Cardiac muscle cell (in vitro differentiated cells and primary cell): ENCODE data around the gene TMA7B. TPM values are rescaled to one million over a fixed set of nuclear protein-coding genes. Genes with fewer than 3 reads are reported as not detected.

Experiments used
- DNase-seq, 2 donors: peaks; one replicate each; pipeline versions ENCODE4 v3.0.0 to v3.0.0-alpha.2; 2010 to 2017; ENCODE audit warnings: low read depth in 1 of 2, low spot score in 1 of 2
- H3K27ac ChIP-seq: fragments of 200-600 bp; sonication (generic); 2 replicates; pipeline ENCODE4 v1.5.1; 2016
- H3K27me3 ChIP-seq: fragments of 200-600 bp; sonication (generic); 2 replicates; pipeline ENCODE4 v1.6.0; 2016; ENCODE audit warnings: control low read depth
- H3K36me3 ChIP-seq: fragments of 200-600 bp; sonication (generic); 2 replicates; pipeline ENCODE4 v1.5.1; 2016; ENCODE audit warnings: control low read depth
- H3K4me1 ChIP-seq: fragments of 200-600 bp; sonication (generic); 2 replicates; pipeline ENCODE4 v1.8.1; 2017; ENCODE audit warnings: low read depth, mild to moderate bottlenecking, mixed run types
- H3K4me3 ChIP-seq: fragments of 200-600 bp; sonication (generic); 2 replicates; pipeline ENCODE4 v1.5.1; 2016; ENCODE audit warnings: mild to moderate bottlenecking
- H3K9me3 ChIP-seq: fragments of 200-600 bp; sonication (generic); 2 replicates; pipeline ENCODE4 v1.5.1; 2017; ENCODE audit warnings: low read depth, mild to moderate bottlenecking, control low read depth
- CTCF ChIP-seq: IDR thresholded peaks from 2 replicates; pipeline ENCODE4 v1.5.1; 2012; ENCODE audit warnings: low read depth, mild to moderate bottlenecking, low read length
- polyA plus RNA-seq: library from polyadenylated mRNA; unstranded; fragments of >200 nt; fragmentation: Nextera tagmentation; extraction: Ambion mirVana; gene quantifications from 2 replicates; pipeline ENCODE4 v1.2.1, GENCODE V29; 2016
- total RNA-seq: library from RNA; depleted of rRNA; stranded (reverse); fragments of >200 nt; gene quantifications from 2 replicates; pipeline ENCODE4 v1.2.3, GENCODE V29; 2016

Gene TMA7B
- total and polyA plus RNA-seq, 2 experiments from 2014 or later = not detected

- Histone ChIP-seq H3K36me3 (no peaks in the 10 kb centered on the region), H3K9me3 (no peaks in the 10 kb centered on the region), H3K4me1 (peaks cover 14% of the 10 kb centered on the region), H3K27ac (no peak overlapping the region), H3K4me3 (no peak overlapping the region), H3K27me3 (peaks cover 15% of the 10 kb centered on the region)
- no peak for DNase-seq
- TF ChIP-seq CTCF = no peak
These were observed 49.1 kb downstream of the TMA7B start for GRCh38 chr22:40009292-40009774.

GRCh38 chr22:40009951-40010671 lies 49.9 kb downstream of the TMA7B start:
- H3K4me3 ChIP-seq = no peak overlapping the region
- no peak for TF ChIP-seq CTCF
- H3K27me3 ChIP-seq = peaks cover 15% of the 10 kb centered on the region
- peaks cover 12% of the 10 kb centered on the region for H3K4me1 ChIP-seq
- no peak overlapping the region for H3K27ac ChIP-seq
- no peaks in the 10 kb centered on the region for H3K9me3 ChIP-seq
- no peak for DNase-seq
- no peaks in the 10 kb centered on the region for H3K36me3 ChIP-seq

GRCh38 chr22:40010746-40011145 lies 50.5 kb downstream of the TMA7B start:
- H3K4me3 ChIP-seq = no peak overlapping the region
- no peaks in the 10 kb centered on the region for H3K36me3 ChIP-seq
- peaks cover 12% of the 10 kb centered on the region for H3K4me1 ChIP-seq
- no peaks in the 10 kb centered on the region for H3K9me3 ChIP-seq
- DNase-seq = no peak
- peaks cover 15% of the 10 kb centered on the region for H3K27me3 ChIP-seq
- no peak overlapping the region for H3K27ac ChIP-seq
- TF ChIP-seq CTCF = no peak

Other genes with a start within 250 kb of the TMA7B start
- gene ENTHD1, start 66.6 kb upstream of the TMA7B start, total RNA-seq = not detected in 2 replicates
- gene ENTHD1, start 66.6 kb upstream of the TMA7B start, polyA plus RNA-seq = not detected in 2 replicates
- gene GRAP2, start 59.3 kb upstream of the TMA7B start, total RNA-seq = 0.09 and 0.32 TPM in 2 replicates
- gene GRAP2, start 59.3 kb upstream of the TMA7B start, polyA plus RNA-seq = 0.09 TPM in 1 of 2 replicates, not detected in the other
- gene FAM83F, start 34.6 kb downstream of the TMA7B start, total RNA-seq = 0.18 and 0.46 TPM in 2 replicates
- gene FAM83F, start 34.6 kb downstream of the TMA7B start, polyA plus RNA-seq = 0.06 TPM in 1 of 2 replicates, not detected in the other
- 39.6 and 61.1 TPM in 2 replicates for gene TNRC6B, start 217.5 kb downstream of the TMA7B start, total RNA-seq
- 50.2 and 73.2 TPM in 2 replicates for gene TNRC6B, start 217.5 kb downstream of the TMA7B start, polyA plus RNA-seq